ENCODE data around the gene ESRRB.

DNA sequence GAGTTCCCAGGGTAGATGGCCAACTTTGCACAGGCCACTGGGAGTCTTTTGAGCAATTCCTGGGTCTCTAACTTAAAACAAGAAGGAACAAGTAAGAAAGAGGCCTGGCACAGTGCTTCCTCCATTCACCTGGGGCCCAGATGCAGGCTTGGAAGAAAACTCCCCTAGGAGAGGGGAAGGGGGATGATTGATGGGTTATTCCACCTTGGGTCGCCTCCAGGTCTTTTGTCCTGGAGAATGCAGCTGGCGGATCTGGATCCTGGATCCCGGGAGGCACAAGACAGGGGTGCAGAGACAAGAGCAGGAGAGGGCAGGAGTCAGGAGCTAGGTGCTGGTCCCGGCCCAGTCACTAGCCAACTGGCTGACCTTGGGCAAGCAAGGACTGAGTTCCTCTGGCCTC is 74.5 kb downstream of the ESRRB start:
- TF ChIP-seq, protein P1, sequence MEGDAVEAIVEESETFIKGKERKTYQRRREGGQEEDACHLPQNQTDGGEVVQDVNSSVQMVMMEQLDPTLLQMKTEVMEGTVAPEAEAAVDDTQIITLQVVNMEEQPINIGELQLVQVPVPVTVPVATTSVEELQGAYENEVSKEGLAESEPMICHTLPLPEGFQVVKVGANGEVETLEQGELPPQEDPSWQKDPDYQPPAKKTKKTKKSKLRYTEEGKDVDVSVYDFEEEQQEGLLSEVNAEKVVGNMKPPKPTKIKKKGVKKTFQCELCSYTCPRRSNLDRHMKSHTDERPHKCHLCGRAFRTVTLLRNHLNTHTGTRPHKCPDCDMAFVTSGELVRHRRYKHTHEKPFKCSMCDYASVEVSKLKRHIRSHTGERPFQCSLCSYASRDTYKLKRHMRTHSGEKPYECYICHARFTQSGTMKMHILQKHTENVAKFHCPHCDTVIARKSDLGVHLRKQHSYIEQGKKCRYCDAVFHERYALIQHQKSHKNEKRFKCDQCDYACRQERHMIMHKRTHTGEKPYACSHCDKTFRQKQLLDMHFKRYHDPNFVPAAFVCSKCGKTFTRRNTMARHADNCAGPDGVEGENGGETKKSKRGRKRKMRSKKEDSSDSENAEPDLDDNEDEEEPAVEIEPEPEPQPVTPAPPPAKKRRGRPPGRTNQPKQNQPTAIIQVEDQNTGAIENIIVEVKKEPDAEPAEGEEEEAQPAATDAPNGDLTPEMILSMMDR (IDR thresholded peaks at IDR 0.05), result no peak
- no peak for TF ChIP-seq ZFX (IDR thresholded peaks at IDR 0.05; ENCODE audit: borderline replicate concordance)
